ENCODE measurements around the gene CDPF1.
"Not testable (repeated sequence)": the region's sequence is repeated elsewhere in the genome, so short reads cannot be mapped to it uniquely, and the experiment has no call there.

Gene CDPF1

GRCh38 chr22:46224044-46224897, 25.8 kb downstream of the CDPF1 start:
- no peak for DNase-seq

GRCh38 chr22:46220921-46221320, 29.2 kb downstream of the CDPF1 start:
- no peak for DNase-seq

- no peak for DNase-seq
Measured at GRCh38 chr22:46219636-46220035, 30.5 kb downstream of the CDPF1 start.

- no peak for DNase-seq
Measured at GRCh38 chr22:46214616-46215015, 35.5 kb downstream of the CDPF1 start.

- DNase-seq: no peak
Measured at GRCh38 chr22:46214149-46214548, 35.9 kb downstream of the CDPF1 start.

GRCh38 chr22:46213052-46213451, 37.0 kb downstream of the CDPF1 start:
- DNase-seq: no peak

- DNase-seq: no peak
Measured at GRCh38 chr22:46212195-46212594, 37.9 kb downstream of the CDPF1 start.

GRCh38 chr22:46209262-46209661, 40.8 kb downstream of the CDPF1 start:
- no peak for DNase-seq

- no peak for DNase-seq
Measured at GRCh38 chr22:46203601-46203980, 46.5 kb downstream of the CDPF1 start.

GRCh38 chr22:46202897-46203600, 47.0 kb downstream of the CDPF1 start:
- DNase-seq: no peak

- DNase-seq: no peak
Measured at GRCh38 chr22:46201059-46201757, 48.9 kb downstream of the CDPF1 start.

- not testable (repeated sequence) for DNase-seq
Measured at GRCh38 chr22:46198806-46199205, 51.3 kb downstream of the CDPF1 start.

- no peak for DNase-seq
Measured at GRCh38 chr22:46198274-46198673, 51.8 kb downstream of the CDPF1 start.

- DNase-seq: no peak
Measured at GRCh38 chr22:46196278-46196677, 53.8 kb downstream of the CDPF1 start.

- DNase-seq: no peak
Measured at GRCh38 chr22:46195487-46196165, 54.5 kb downstream of the CDPF1 start.
